ENCODE measurements around the gene BICDL2. TPM values are rescaled to one million over a fixed set of nuclear protein-coding genes. Genes with fewer than 3 reads are reported as not detected.
"Not testable (repeated sequence)": the region's sequence is repeated elsewhere in the genome, so short reads cannot be mapped to it uniquely, and the experiment has no call there.

BICDL2 gene
- polyA plus RNA-seq, 1 of the 3 experiments (the other 2 are of a cell fraction) = not detected

GRCh38 chr16:3054965-3055733 lies 18.4 kb upstream of the BICDL2 start:
- no peak overlapping the region for H3K4me3 ChIP-seq (ENCODE audit: low read depth in 2 of 2, low read length in 1 of 2)
- no peak for DNase-seq
- H3K9me3 ChIP-seq = no peaks in the 10 kb centered on the region
- H3K27ac ChIP-seq (ENCODE audit: low read depth in 2 of 2, low read length in 1 of 2) = no peak overlapping the region
- no peaks in the 10 kb centered on the region for H4K20me1 ChIP-seq (ENCODE audit: insufficient read depth)
- 85% methylated on average over 17 of the region's 17 CpGs for WGBS (ENCODE audit: low lambda C conversion rate)
- H3K4me2 ChIP-seq = no peak overlapping the region
- H3F3A ChIP-seq (replicated peaks; ENCODE audit: insufficient read depth) = no peaks in the 10 kb centered on the region
- ChIA-PET CTCF (interaction anchor here (1.1 to 1.2 kb wide), 2 partner anchors 24 to 74 kb away, joined by 4 read pairs; no protein-coding TSS in a partner anchor), POLR2A (no interaction called here)
- TF ChIP-seq CTCF (IDR thresholded peaks at IDR 0.05) = no peak
- no peak for TF ChIP-seq FOXM1 (IDR thresholded peaks at IDR 0.05; ENCODE audit: low read depth)
- TF ChIP-seq ZBTB33 (IDR thresholded peaks at IDR 0.05; ENCODE audit: borderline replicate concordance, low read depth) = no peak
- no peak for TF ChIP-seq RFX5 (IDR thresholded peaks at IDR 0.05; ENCODE audit: low read length)
- no peak for TF ChIP-seq USF1 (IDR thresholded peaks at IDR 0.05; ENCODE audit: borderline replicate concordance, low read depth)
- TF ChIP-seq TCF12 (IDR thresholded peaks at IDR 0.05) = no peak
- TF ChIP-seq MAX (IDR thresholded peaks at IDR 0.05; ENCODE audit: low read depth) = no peak
- no peak for TF ChIP-seq POLR2AphosphoS5 (IDR thresholded peaks at IDR 0.05; ENCODE audit: low read depth, low read length)
- TF ChIP-seq IRF3 (IDR thresholded peaks at IDR 0.05; ENCODE audit: low read depth, low read length) = no peak
- no peaks in the 10 kb centered on the region for H3K36me3 ChIP-seq (replicated peaks in 1 of 2; ENCODE audit: control insufficient read depth in 1 of 2, insufficient read depth in 2 of 2, low read length in 1 of 2)
- no peaks in the 10 kb centered on the region for H3K79me2 ChIP-seq (ENCODE audit: insufficient read depth)
- no peaks in the 10 kb centered on the region for H3K27me3 ChIP-seq (ENCODE audit: insufficient read depth)
- H3K4me1 ChIP-seq (ENCODE audit: control insufficient read depth in 1 of 2, insufficient read depth in 2 of 2, low read depth in 1 of 2, low read length in 1 of 2) = peaks cover 0 to 12% of the 10 kb centered on the region in 2 experiments; a peak in 1 of 4 replicates
- no peak overlapping the region for H3K9ac ChIP-seq
- no peak overlapping the region for H2AFZ ChIP-seq (ENCODE audit: low read depth)
- H3K9me2 ChIP-seq = no peaks in the 10 kb centered on the region

GRCh38 chr16:3053330-3053710 lies 16.6 kb upstream of the BICDL2 start:
- POLR2A ChIA-PET; H3K79me2 ChIP-seq (ENCODE audit: insufficient read depth); H3K36me3 ChIP-seq (replicated peaks in 1 of 2; ENCODE audit: control insufficient read depth in 1 of 2, insufficient read depth in 2 of 2, low read length in 1 of 2); H3K9me2 ChIP-seq; H3K9me3 ChIP-seq; H4K20me1 ChIP-seq (ENCODE audit: insufficient read depth); H3K4me2 ChIP-seq; H3F3A ChIP-seq (replicated peaks; ENCODE audit: insufficient read depth); H3K27ac ChIP-seq (ENCODE audit: low read depth in 2 of 2, low read length in 1 of 2); CTCF ChIA-PET; H3K9ac ChIP-seq; H2AFZ ChIP-seq (ENCODE audit: low read depth); DNase-seq; H3K4me1 ChIP-seq (ENCODE audit: control insufficient read depth in 1 of 2, insufficient read depth in 2 of 2, low read depth in 1 of 2, low read length in 1 of 2); H3K4me3 ChIP-seq (ENCODE audit: low read depth in 2 of 2, low read length in 1 of 2): not testable (repeated sequence)
- 85% methylated on average over 8 of the region's 13 CpGs for WGBS (ENCODE audit: low lambda C conversion rate)
- H3K27me3 ChIP-seq (ENCODE audit: insufficient read depth) = peaks cover 14% of the 10 kb centered on the region; the same call in 1 of the 2 replicates

GRCh38 chr16:3052571-3053329 lies 16.0 kb upstream of the BICDL2 start:
- H3K9me3 ChIP-seq; H3K4me3 ChIP-seq (ENCODE audit: low read depth in 2 of 2, low read length in 1 of 2); H4K20me1 ChIP-seq (ENCODE audit: insufficient read depth); H3K36me3 ChIP-seq (replicated peaks in 1 of 2; ENCODE audit: control insufficient read depth in 1 of 2, insufficient read depth in 2 of 2, low read length in 1 of 2); H3K4me1 ChIP-seq (ENCODE audit: control insufficient read depth in 1 of 2, insufficient read depth in 2 of 2, low read depth in 1 of 2, low read length in 1 of 2); H3K79me2 ChIP-seq (ENCODE audit: insufficient read depth); H3K4me2 ChIP-seq; DNase-seq; POLR2A ChIA-PET; CTCF ChIA-PET; H2AFZ ChIP-seq (ENCODE audit: low read depth); H3K9me2 ChIP-seq; H3K9ac ChIP-seq; H3F3A ChIP-seq (replicated peaks; ENCODE audit: insufficient read depth); H3K27ac ChIP-seq (ENCODE audit: low read depth in 2 of 2, low read length in 1 of 2): not testable (repeated sequence)
- 74% methylated on average over 11 of the region's 12 CpGs for WGBS (ENCODE audit: low lambda C conversion rate)
- H3K27me3 ChIP-seq (ENCODE audit: insufficient read depth) = peaks cover 20% of the 10 kb centered on the region; the same call in 1 of the 2 replicates

All from SK-N-SH (cell line).